ENCODE results near the gene MYBPC2.
"Not testable (repeated sequence)": the region's sequence is repeated elsewhere in the genome, so short reads cannot be mapped to it uniquely, and the experiment has no call there.

MYBPC2 gene

GRCh38 chr19:50432221-50433028 is at the start of gene MYBPC2:
TSS of gene MYBPC2 (plus strand) at chr19:50432892. CDS start at chr19:50432954, 62 bp downstream.
- DNase-seq: no peak

DNA sequence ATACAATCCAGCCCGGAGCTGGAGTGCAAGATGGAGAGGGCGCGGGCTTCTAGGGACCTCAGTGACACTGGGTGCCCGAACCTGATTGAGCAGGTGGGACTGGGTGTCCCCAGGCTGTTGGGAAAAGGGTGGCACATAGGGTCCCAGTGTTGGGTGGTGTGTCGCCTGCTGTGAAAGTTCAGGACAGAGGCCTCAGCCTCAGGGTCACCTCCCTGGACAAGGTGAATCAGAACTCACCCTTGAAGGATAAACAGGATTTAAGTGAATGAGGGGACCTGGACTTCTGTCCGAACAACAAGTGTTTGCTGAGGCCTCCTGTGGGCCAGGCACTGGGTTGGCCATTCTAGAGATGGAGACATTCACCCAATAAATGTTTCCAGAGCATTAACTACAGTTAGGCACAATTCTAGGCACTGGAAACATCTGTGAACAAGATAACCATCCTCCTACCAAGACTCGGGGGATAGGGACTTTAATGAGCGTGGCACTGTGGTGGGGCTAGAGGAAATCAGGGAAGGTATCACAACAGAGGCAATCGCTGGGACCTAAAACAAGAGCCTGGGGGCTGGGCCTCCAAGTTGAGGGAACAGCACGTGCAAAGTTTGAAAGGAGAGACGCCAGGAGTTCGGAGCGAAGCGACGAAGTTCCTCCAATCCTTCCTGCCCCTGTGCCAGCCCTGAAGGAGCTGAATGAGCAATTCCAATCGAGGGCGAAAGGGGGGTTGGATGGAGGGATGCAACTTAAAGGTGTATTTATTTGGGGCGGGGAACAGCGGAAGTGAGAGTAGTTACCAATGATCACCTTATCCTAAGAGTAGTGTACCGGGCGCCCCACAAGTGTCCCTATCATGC is 49.5 kb upstream of the MYBPC2 start:
- no peak for DNase-seq

GRCh38 chr19:50383852-50384684 is 48.6 kb upstream of the MYBPC2 start, which contains the start of gene POLD1:
TSS of gene POLD1 (plus strand) at chr19:50384347. CDS start at chr19:50398852, 14,505 bp downstream.
- peak; percentile 99 for DNase-seq

DNA sequence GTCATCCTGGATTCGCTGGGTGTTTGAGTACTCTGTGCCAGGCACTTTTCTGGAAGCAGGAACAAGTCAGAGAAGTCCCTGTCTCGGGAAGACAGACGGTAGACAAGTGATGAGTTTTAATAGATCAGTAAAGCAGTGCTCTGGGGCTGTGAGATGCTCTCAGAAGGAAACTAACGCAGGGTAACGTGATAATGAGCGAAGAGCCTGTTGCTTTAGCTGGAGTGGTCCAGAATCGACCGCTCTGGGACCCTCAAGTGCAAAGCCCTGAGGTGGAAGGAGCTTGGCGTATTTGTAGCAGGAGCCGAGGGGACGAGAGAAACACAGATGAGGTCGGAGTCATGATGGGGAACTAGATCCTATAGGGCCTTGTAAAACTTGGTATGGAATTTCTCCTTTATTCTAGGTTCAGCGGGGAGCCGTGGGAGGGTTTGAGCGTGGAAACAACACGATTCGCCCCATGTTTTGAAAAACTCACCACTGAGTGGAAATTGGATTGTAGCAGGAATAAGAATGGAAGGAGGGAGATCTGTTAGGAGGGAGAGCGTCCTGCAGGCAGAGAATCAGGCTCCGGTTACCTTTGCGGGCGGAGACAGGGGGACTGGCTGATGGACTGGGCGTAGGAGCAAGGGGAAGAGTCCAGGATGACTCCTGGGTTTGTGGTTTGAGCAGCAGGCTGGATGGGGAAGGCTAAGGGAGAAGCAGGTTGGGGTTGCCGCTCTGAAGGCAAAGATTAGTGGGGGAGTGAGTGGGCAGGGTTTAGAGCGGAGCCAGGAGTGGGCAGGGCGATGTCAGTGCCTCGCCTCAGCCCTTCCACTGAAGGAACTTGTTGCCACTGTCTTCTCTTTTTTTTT is 47.8 kb upstream of the MYBPC2 start:
- DNase-seq: no peak

DNA sequence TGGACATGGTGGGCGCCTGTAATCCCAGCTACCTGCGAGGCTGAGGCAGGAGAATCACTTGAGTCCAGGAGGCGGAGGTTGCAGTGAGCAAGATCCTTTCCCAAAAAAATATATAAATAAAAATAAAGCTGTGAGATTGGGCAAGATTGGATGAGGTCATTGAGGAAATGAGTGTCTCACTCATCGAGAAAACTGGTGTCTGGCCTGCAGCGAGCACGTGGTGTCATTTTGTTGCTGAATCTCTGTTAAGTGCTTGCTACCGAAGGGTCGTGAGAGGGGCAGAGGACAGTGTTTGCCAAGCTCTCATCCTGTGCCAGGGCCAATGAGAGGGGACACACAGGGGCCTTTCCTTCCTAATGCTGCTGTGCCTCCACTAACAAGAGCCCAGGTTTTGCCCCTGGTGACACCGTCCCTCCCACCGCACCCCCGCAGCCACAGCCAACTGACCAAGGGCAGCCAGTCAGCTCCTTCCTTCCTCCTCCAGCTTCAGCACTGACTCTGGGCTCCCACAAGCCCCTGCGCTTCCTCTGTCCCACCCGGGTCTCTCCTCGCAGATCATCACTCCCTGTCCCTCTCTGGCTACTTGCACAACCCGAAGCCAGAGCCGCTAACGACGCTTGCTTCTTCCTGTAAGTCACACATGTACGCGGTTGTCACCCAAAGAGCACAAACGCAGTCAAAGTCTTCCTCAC is 45.4 kb upstream of the MYBPC2 start:
- DNase-seq: no peak

GRCh38 chr19:50387868-50388245 is 44.8 kb upstream of the MYBPC2 start:
- DNase-seq: no peak

- not testable (repeated sequence) for DNase-seq
Observed at GRCh38 chr19:50390295-50390694, 42.4 kb upstream of the MYBPC2 start.

- DNase-seq: not testable (repeated sequence)
Observed at GRCh38 chr19:50390952-50391351, 41.7 kb upstream of the MYBPC2 start.

DNA sequence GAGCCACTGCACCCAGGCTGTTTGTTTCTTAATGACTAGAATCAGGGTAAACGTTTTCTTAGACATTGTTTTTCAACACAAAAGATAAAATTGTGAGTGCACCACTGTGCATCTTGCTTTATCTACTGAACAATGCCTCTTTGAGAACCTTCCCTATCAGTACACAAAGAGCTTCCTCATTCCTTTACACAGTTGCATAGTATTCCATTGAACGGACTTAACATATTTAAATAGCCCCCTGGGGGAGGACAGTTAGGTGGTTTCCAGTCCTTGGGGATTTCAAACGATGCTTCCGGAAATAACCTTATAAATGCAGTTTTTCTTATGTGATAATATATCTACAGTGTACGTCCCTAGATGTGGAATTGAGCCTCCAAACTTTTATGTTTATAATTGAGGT is 39.9 kb upstream of the MYBPC2 start:
- no peak for DNase-seq

GRCh38 chr19:50393589-50393988 is 39.1 kb upstream of the MYBPC2 start:
- DNase-seq: no peak

DNA sequence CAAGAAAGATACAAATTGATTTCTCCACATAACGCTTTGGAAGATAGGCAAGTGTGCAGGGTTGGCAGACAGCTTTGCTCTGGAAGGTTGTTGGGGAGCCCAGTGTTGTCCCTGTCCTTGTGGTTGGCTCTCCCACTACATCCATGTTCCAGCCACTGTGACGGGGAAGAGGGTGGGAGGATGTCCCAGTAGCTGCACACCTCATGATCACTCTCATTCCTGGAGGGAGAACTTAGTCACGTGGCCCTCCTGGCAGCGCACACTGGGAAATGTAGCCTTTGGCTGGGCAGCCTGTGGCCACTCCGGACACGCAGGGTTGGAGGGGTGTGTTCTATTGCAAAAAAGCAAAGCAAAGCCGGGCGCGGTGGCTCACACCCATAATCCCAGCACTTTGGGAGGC is 38.7 kb upstream of the MYBPC2 start:
- no peak for DNase-seq

GRCh38 chr19:50398675-50399367 is 33.9 kb upstream of the MYBPC2 start:
- no peak for DNase-seq

GRCh38 chr19:50399368-50399745 is 33.3 kb upstream of the MYBPC2 start:
- no peak for DNase-seq

GRCh38 chr19:50401605-50402450 is 30.9 kb upstream of the MYBPC2 start:
- DNase-seq: no peak

GRCh38 chr19:50402544-50403301 is 30.0 kb upstream of the MYBPC2 start:
- DNase-seq: no peak

- no peak for DNase-seq
Observed at GRCh38 chr19:50406156-50406820, 26.4 kb upstream of the MYBPC2 start.

GRCh38 chr19:50406829-50407228 is 25.9 kb upstream of the MYBPC2 start:
- no peak for DNase-seq

- DNase-seq: no peak
Observed at GRCh38 chr19:50409347-50409746, 23.3 kb upstream of the MYBPC2 start.

All from activated naive CD4-positive, alpha-beta T cell treated with Interleukin-2 at 50 U/mL for 16 hours (primary cell).